Neuronal stem cell (in vitro differentiated cells): Measurements from ENCODE around the gene MXI1. TPM values are rescaled to one million over a fixed set of nuclear protein-coding genes. Genes with fewer than 3 reads are reported as not detected.
A peak's percentile ranks its signal among the peaks of the same experiment; 100 is the strongest.

Experiments
- DNase-seq: peaks from one replicate; pipeline ENCODE4 v3.0.0-alpha.2; 2013; ENCODE audit warnings: low spot score
- H2AFZ ChIP-seq: one replicate; pipeline ENCODE4 v1.6.1; 2013; ENCODE audit warnings: mild to moderate bottlenecking, low read length, inconsistent platforms
- H2AK5ac ChIP-seq: 2 replicates; pipeline ENCODE4 v1.6.1; 2013; ENCODE audit warnings: low read depth, mild to moderate bottlenecking, inconsistent platforms, low read length, moderate library complexity, mixed read lengths
- H2BK120ac ChIP-seq: 2 replicates; pipeline ENCODE4 v1.6.1; 2013; ENCODE audit warnings: low read depth, mild to moderate bottlenecking, inconsistent platforms, low read length, moderate library complexity, mixed read lengths
- H2BK12ac ChIP-seq: one replicate; pipeline ENCODE4 v1.6.1; 2013; ENCODE audit warnings: low read length, inconsistent platforms
- H2BK15ac ChIP-seq: 2 replicates; pipeline ENCODE4 v1.6.1; 2013; ENCODE audit warnings: mild to moderate bottlenecking, low read length, inconsistent platforms, mixed read lengths
- H2BK5ac ChIP-seq: one replicate; pipeline ENCODE4 v1.6.1; 2013; ENCODE audit warnings: inconsistent platforms, mild to moderate bottlenecking, low read length, moderate library complexity
- H3K14ac ChIP-seq: one replicate; pipeline ENCODE4 v1.6.1; 2013; ENCODE audit warnings: low read length, inconsistent platforms
- H3K18ac ChIP-seq: 2 replicates; pipeline ENCODE4 v1.6.1; 2013; ENCODE audit warnings: low read length, inconsistent platforms
- H3K23ac ChIP-seq: 2 replicates; pipeline ENCODE4 v1.6.1; 2013; ENCODE audit warnings: low read depth, mild to moderate bottlenecking, mixed read lengths, low read length, inconsistent platforms; ENCODE audit not compliant: poor library complexity
- H3K27ac ChIP-seq: replicated peaks from 3 replicates; pipeline ENCODE4 v1.5.1; 2013; ENCODE audit warnings: low read length, inconsistent platforms
- H3K27me3 ChIP-seq, 3 experiments: 2 replicates each; pipeline ENCODE4 v1.6.1; 2013; ENCODE audit warnings: low read length in 3 of 3, mild to moderate bottlenecking in 2 of 3, inconsistent platforms in 1 of 3, low read depth in 1 of 3, mixed read lengths in 1 of 3, moderate library complexity in 1 of 3; ENCODE audit not compliant: control insufficient read depth in 3 of 3, insufficient read depth in 3 of 3
- H3K36me3 ChIP-seq, 2 donors: replicated peaks in 1 of 2; 2 replicates each; pipeline ENCODE4 v1.6.1; 2013; ENCODE audit warnings: low read length in 2 of 2; ENCODE audit not compliant: control insufficient read depth in 2 of 2, insufficient read depth in 2 of 2
- H3K4ac ChIP-seq: 2 replicates; pipeline ENCODE4 v1.6.1; 2013; ENCODE audit warnings: inconsistent platforms, mild to moderate bottlenecking, low read length, moderate library complexity
- H3K4me1 ChIP-seq, 2 donors: 1 replicate in 1 of 2; 2 replicates in 1 of 2; pipeline ENCODE4 v1.6.1; 2013; ENCODE audit warnings: low read length in 2 of 2, low read depth in 1 of 2; ENCODE audit not compliant: control insufficient read depth in 2 of 2, insufficient read depth in 1 of 2
- H3K4me2 ChIP-seq: one replicate; pipeline ENCODE4 v1.6.1; 2013; ENCODE audit warnings: mild to moderate bottlenecking, low read length, inconsistent platforms; ENCODE audit not compliant: insufficient read depth, poor library complexity, severe bottlenecking
- H3K4me3 ChIP-seq, 2 donors: 2 replicates each; pipeline ENCODE4 v1.5.1; 2013; ENCODE audit warnings: low read length in 2 of 2, mild to moderate bottlenecking in 2 of 2, inconsistent platforms in 1 of 2, moderate library complexity in 1 of 2
- H3K79me1 ChIP-seq: one replicate; pipeline ENCODE4 v1.6.1; 2013; ENCODE audit warnings: low read depth, mild to moderate bottlenecking, inconsistent platforms, low read length, moderate library complexity
- H3K9ac ChIP-seq: one replicate; pipeline ENCODE4 v1.6.1; 2013; ENCODE audit warnings: mild to moderate bottlenecking, low read depth, low read length, inconsistent platforms; ENCODE audit not compliant: poor library complexity
- H3K9me3 ChIP-seq, 2 donors: replicated peaks in 1 of 2; 2 replicates each; pipeline versions ENCODE3 to v1.6.1; 2013; ENCODE audit warnings: low read length in 2 of 2, mild to moderate bottlenecking in 2 of 2, inconsistent platforms in 1 of 2, low read depth in 1 of 2, mixed read lengths in 1 of 2, moderate library complexity in 1 of 2; ENCODE audit not compliant: control insufficient read depth in 2 of 2, insufficient read depth in 1 of 2
- H4K8ac ChIP-seq: one replicate; pipeline ENCODE4 v1.6.1; 2013; ENCODE audit warnings: low read depth, mild to moderate bottlenecking, inconsistent platforms, low read length, moderate library complexity
- H4K91ac ChIP-seq: one replicate; pipeline ENCODE4 v1.6.1; 2013; ENCODE audit warnings: low read length, low read depth, mild to moderate bottlenecking, inconsistent platforms; ENCODE audit not compliant: poor library complexity
- WGBS, 2 donors: extraction: QIAGEN DNeasy Blood & Tissue Kit; methylation state at CpG; one replicate each; pipeline ENCODE4 v1.1.7; 2013; ENCODE audit warnings: missing lambda C conversion rate in 2 of 2, mixed read lengths in 1 of 2; ENCODE audit not compliant: insufficient read length in 2 of 2, insufficient replicate concordance in 1 of 2; ENCODE audit errors: extremely low coverage in 2 of 2; 5-methylcytosine and 5-hydroxymethylcytosine counted together
- polyA plus RNA-seq, 2 experiments: library from polyadenylated mRNA; stranded (reverse); fragments of 200-250 nt; gene quantifications; one replicate each; pipeline ENCODE4 v1.2.3, GENCODE V29; 2013

The MXI1 gene
- 17.4 TPM for polyA plus RNA-seq (2013, experiment 1 of 2)
- 18.5 TPM for polyA plus RNA-seq (2013, experiment 2 of 2)

- Histone ChIP-seq H3K27ac (peak within 1 kb of the TSS; percentile 52), H4K8ac (no peak within 1 kb of the TSS), H3K4me2 (peak within 1 kb of the TSS; percentile 93), H2AFZ (peak within 1 kb of the TSS; percentile 87), H3K14ac (peak within 1 kb of the TSS; percentile 59), H3K23ac (peak within 1 kb of the TSS; percentile 86), H3K79me1 (peaks cover 2% of the 10 kb centered on the region), H3K9me3 (no peaks in the 10 kb centered on the region), H3K9ac (peak within 1 kb of the TSS; percentile 79), H2AK5ac (peak within 1 kb of the TSS; percentile 76), H3K18ac (peak within 1 kb of the TSS; percentile 89), H3K27me3 (peaks cover 0 to 28% (median 18%) of the 10 kb centered on the region in 3 experiments), H2BK5ac (peak within 1 kb of the TSS; percentile 62), H4K91ac (no peak within 1 kb of the TSS), H3K4me1 (peaks cover 6 to 7% of the 10 kb centered on the region in 2 donors), H3K36me3 (no peaks in the 10 kb centered on the region), H2BK12ac (no peak within 1 kb of the TSS), H2BK15ac (no peak within 1 kb of the TSS), H2BK120ac (no peak within 1 kb of the TSS), H3K4me3 (peak within 1 kb of the TSS; percentile 67 to 88), H3K4ac (no peak within 1 kb of the TSS)
- peak; percentile 71 for DNase-seq
- WGBS, 2 donors: no CpG with 5 or more reads among the region's 37 CpGs
Observed at GRCh38 chr10:110207011-110207804, at the start of gene MXI1. MXI1 (plus strand) TSS chr10:110207605; CDS start chr10:110207809, 204 bp downstream.

GRCh38 chr10:110158051-110159005 lies 49.1 kb upstream of the MXI1 start:
- Histone ChIP-seq H3K4me1 (peaks cover 2 to 6% of the 10 kb centered on the region in 2 donors), H3K9ac (no peak overlapping the region), H3K4ac (no peak overlapping the region), H2BK12ac (no peak overlapping the region), H4K8ac (no peak overlapping the region), H3K79me1 (no peaks in the 10 kb centered on the region), H3K4me3 (no peak overlapping the region), H3K9me3 (no peaks in the 10 kb centered on the region), H3K27me3 (peaks cover 0 to 21% (median 0%) of the 10 kb centered on the region in 3 experiments), H2BK15ac (no peak overlapping the region), H3K23ac (no peak overlapping the region), H3K14ac (no peak overlapping the region), H3K36me3 (no peaks in the 10 kb centered on the region), H3K18ac (no peak overlapping the region), H4K91ac (no peak overlapping the region), H2AFZ (no peak overlapping the region), H2BK120ac (no peak overlapping the region), H3K27ac (no peak overlapping the region), H3K4me2 (no peak overlapping the region), H2BK5ac (no peak overlapping the region), H2AK5ac (no peak overlapping the region)
- WGBS, 2 donors: no CpG with 5 or more reads among the region's 11 CpGs
- DNase-seq: no peak

GRCh38 chr10:110160081-110160480 lies 47.3 kb upstream of the MXI1 start:
- H4K91ac ChIP-seq: no peak overlapping the region
- H3K14ac ChIP-seq: no peak overlapping the region
- H3K9ac ChIP-seq: no peak overlapping the region
- peaks cover 0 to 30% (median 0%) of the 10 kb centered on the region in 3 experiments for H3K27me3 ChIP-seq
- H3K4me3 ChIP-seq: no peak overlapping the region
- no peak overlapping the region for H3K4ac ChIP-seq
- peaks cover 2 to 6% of the 10 kb centered on the region in 2 donors for H3K4me1 ChIP-seq
- no peak overlapping the region for H3K18ac ChIP-seq
- H3K23ac ChIP-seq: no peak overlapping the region
- no peak overlapping the region for H3K27ac ChIP-seq
- DNase-seq: no peak
- no peaks in the 10 kb centered on the region for H3K79me1 ChIP-seq
- no peak overlapping the region for H2BK120ac ChIP-seq
- H2BK12ac ChIP-seq: no peak overlapping the region
- WGBS, 2 donors: no CpG with 5 or more reads among the region's 4 CpGs
- no peak overlapping the region for H3K4me2 ChIP-seq
- no peaks in the 10 kb centered on the region for H3K9me3 ChIP-seq
- no peak overlapping the region for H2BK15ac ChIP-seq
- no peak overlapping the region for H4K8ac ChIP-seq
- no peak overlapping the region for H2AFZ ChIP-seq
- no peaks in the 10 kb centered on the region for H3K36me3 ChIP-seq
- no peak overlapping the region for H2AK5ac ChIP-seq
- no peak overlapping the region for H2BK5ac ChIP-seq

- Histone ChIP-seq H3K27me3 (peaks cover 0 to 35% (median 0%) of the 10 kb centered on the region in 3 experiments), H3K4ac (no peak overlapping the region), H3K36me3 (no peaks in the 10 kb centered on the region), H3K14ac (no peak overlapping the region), H2AK5ac (no peak overlapping the region), H4K8ac (no peak overlapping the region), H2BK5ac (no peak overlapping the region), H4K91ac (no peak overlapping the region), H3K4me1 (peaks cover 2 to 6% of the 10 kb centered on the region in 2 donors), H2AFZ (no peak overlapping the region), H2BK15ac (no peak overlapping the region), H3K27ac (no peak overlapping the region), H3K9ac (no peak overlapping the region), H3K4me2 (no peak overlapping the region), H3K23ac (no peak overlapping the region), H3K4me3 (no peak overlapping the region), H3K18ac (no peak overlapping the region), H3K79me1 (no peaks in the 10 kb centered on the region), H3K9me3 (no peaks in the 10 kb centered on the region), H2BK120ac (no peak overlapping the region), H2BK12ac (no peak overlapping the region)
- no peak for DNase-seq
Observed at GRCh38 chr10:110160522-110160921, 46.9 kb upstream of the MXI1 start.
